Peyer's patch (tissue), 4 donors: ENCODE results near the gene SLC6A16. TPM values are rescaled to one million over a fixed set of nuclear protein-coding genes. Genes with fewer than 3 reads are reported as not detected.

ENCODE experiments used
- DNase-seq, 3 donors: peaks; one replicate each; pipeline ENCODE4 v3.0.0-alpha.2; 2017 to 2019
- H3K27ac ChIP-seq, 4 donors: fragments of 200-600 bp; sonication (generic); one replicate each; pipeline ENCODE4 v1.5.1; 2016 to 2019
- H3K27me3 ChIP-seq, 2 donors: fragments of 200-600 bp; sonication (generic); one replicate each; pipeline ENCODE4 v1.5.1; 2019
- H3K36me3 ChIP-seq, 3 donors: fragments of 200-600 bp; sonication (generic); one replicate each; pipeline ENCODE4 v1.5.1; 2016 to 2019
- H3K4me1 ChIP-seq, 4 donors: fragments of 200-600 bp; sonication (generic); one replicate each; pipeline ENCODE4 v1.5.1; 2016 to 2019
- H3K4me3 ChIP-seq, 4 donors: fragments of 200-600 bp; sonication (generic); 1 replicate in 3 of 4; 2 replicates in 1 of 4; pipeline ENCODE4 v1.5.1; 2016 to 2019; ENCODE audit warnings: mild to moderate bottlenecking in 1 of 4
- H3K9me3 ChIP-seq, 4 donors: fragments of 200-600 bp; sonication (generic); one replicate each; pipeline ENCODE4 v1.5.1; 2016 to 2019; ENCODE audit warnings: mild to moderate bottlenecking in 1 of 4
- CTCF ChIP-seq, 6 experiments: fragments of 450-650 bp in 4 of 6; fragments of 200-600 bp in 2 of 6; sonication (generic) in 1 of 6; IDR thresholded peaks; one replicate each; pipeline ENCODE4 v1.5.1; 2017 to 2019; ENCODE audit warnings: antibody characterized with exemption in 6 of 6, mild to moderate bottlenecking in 3 of 6, moderate library complexity in 1 of 6
- POLR2A ChIP-seq, 2 donors: fragments of 450-650 bp; IDR thresholded peaks; one replicate each; pipeline ENCODE4 v1.5.1; 2017; ENCODE audit warnings: antibody characterized with exemption in 2 of 2, mild to moderate bottlenecking in 2 of 2, moderate library complexity in 2 of 2
- total RNA-seq, 4 donors: library from RNA; depleted of rRNA; stranded (reverse); fragments of >200 nt; gene quantifications; one replicate each; pipeline ENCODE4 v1.1.0, GENCODE V29; 2016

SLC6A16 gene
- total RNA-seq, 4 donors from 2014 or later, result 0.27 to 5.8 TPM; not detected in 2

GRCh38 chr19:49359851-49360820, 35.1 kb upstream of the SLC6A16 start:
- peaks cover 0 to 23% (median 12%) of the 10 kb centered on the region in 4 donors for H3K4me1 ChIP-seq
- no peaks in the 10 kb centered on the region for H3K9me3 ChIP-seq
- no peaks in the 10 kb centered on the region for H3K27me3 ChIP-seq
- H3K27ac ChIP-seq, result peak overlapping the region in 3 of 4 donors; percentile 30 to 88 (median 84)
- TF ChIP-seq CTCF (IDR thresholded peaks at IDR 0.05) (no peak), POLR2A (IDR thresholded peaks at IDR 0.05) (no peak)
- no peak overlapping the region for H3K4me3 ChIP-seq
- H3K36me3 ChIP-seq, result no peaks in the 10 kb centered on the region
- no peak for DNase-seq

GRCh38 chr19:49357186-49357585, 32.2 kb upstream of the SLC6A16 start:
- DNase-seq, result peak in 1 of 3 donors; percentile 55
- TF ChIP-seq CTCF (IDR thresholded peaks at IDR 0.05) (no peak), POLR2A (IDR thresholded peaks at IDR 0.05) (no peak)
- Histone ChIP-seq H3K27me3 (no peaks in the 10 kb centered on the region), H3K4me1 (peaks cover 0 to 17% (median 6%) of the 10 kb centered on the region in 4 donors), H3K9me3 (no peaks in the 10 kb centered on the region), H3K27ac (peak overlapping the region in 3 of 4 donors; percentile 16 to 66 (median 53)), H3K4me3 (no peak overlapping the region), H3K36me3 (no peaks in the 10 kb centered on the region)

GRCh38 chr19:49356382-49356781, 31.4 kb upstream of the SLC6A16 start:
- Histone ChIP-seq H3K27me3 (no peaks in the 10 kb centered on the region), H3K27ac (peak overlapping the region in 3 of 4 donors; percentile 16 to 66 (median 53)), H3K4me1 (peaks cover 0 to 12% (median 6%) of the 10 kb centered on the region in 4 donors), H3K4me3 (peak overlapping the region in 1 of 4 donors; percentile 9), H3K36me3 (no peaks in the 10 kb centered on the region), H3K9me3 (no peaks in the 10 kb centered on the region)
- TF ChIP-seq CTCF (IDR thresholded peaks at IDR 0.05) (no peak), POLR2A (IDR thresholded peaks at IDR 0.05) (no peak)
- DNase-seq, result no peak

GRCh38 chr19:49355909-49356353, 30.9 kb upstream of the SLC6A16 start:
- H3K9me3 ChIP-seq, result no peaks in the 10 kb centered on the region
- no peaks in the 10 kb centered on the region for H3K27me3 ChIP-seq
- H3K36me3 ChIP-seq, result peaks cover 0 to 3% (median 0%) of the 10 kb centered on the region in 3 donors
- TF ChIP-seq CTCF (IDR thresholded peaks at IDR 0.05) (no peak), POLR2A (IDR thresholded peaks at IDR 0.05) (no peak)
- peak overlapping the region in 2 of 4 donors; percentile 53 to 66 for H3K27ac ChIP-seq
- peaks cover 0 to 11% (median 4%) of the 10 kb centered on the region in 4 donors for H3K4me1 ChIP-seq
- DNase-seq, result peak in 1 of 3 donors; percentile 48
- peak overlapping the region in 1 of 4 donors; percentile 9 for H3K4me3 ChIP-seq

- Histone ChIP-seq H3K4me3 (no peak overlapping the region), H3K36me3 (peaks cover 0 to 30% (median 0%) of the 10 kb centered on the region in 3 donors), H3K9me3 (no peaks in the 10 kb centered on the region), H3K4me1 (no peaks in the 10 kb centered on the region), H3K27ac (no peak overlapping the region), H3K27me3 (no peaks in the 10 kb centered on the region)
- TF ChIP-seq CTCF (IDR thresholded peaks at IDR 0.05) (no peak), POLR2A (IDR thresholded peaks at IDR 0.05) (no peak)
- no peak for DNase-seq
These were observed 24.6 kb upstream of the SLC6A16 start for GRCh38 chr19:49349567-49349966.
